ENCODE measurements around the gene SASH3.

The SASH3 gene

DNA sequence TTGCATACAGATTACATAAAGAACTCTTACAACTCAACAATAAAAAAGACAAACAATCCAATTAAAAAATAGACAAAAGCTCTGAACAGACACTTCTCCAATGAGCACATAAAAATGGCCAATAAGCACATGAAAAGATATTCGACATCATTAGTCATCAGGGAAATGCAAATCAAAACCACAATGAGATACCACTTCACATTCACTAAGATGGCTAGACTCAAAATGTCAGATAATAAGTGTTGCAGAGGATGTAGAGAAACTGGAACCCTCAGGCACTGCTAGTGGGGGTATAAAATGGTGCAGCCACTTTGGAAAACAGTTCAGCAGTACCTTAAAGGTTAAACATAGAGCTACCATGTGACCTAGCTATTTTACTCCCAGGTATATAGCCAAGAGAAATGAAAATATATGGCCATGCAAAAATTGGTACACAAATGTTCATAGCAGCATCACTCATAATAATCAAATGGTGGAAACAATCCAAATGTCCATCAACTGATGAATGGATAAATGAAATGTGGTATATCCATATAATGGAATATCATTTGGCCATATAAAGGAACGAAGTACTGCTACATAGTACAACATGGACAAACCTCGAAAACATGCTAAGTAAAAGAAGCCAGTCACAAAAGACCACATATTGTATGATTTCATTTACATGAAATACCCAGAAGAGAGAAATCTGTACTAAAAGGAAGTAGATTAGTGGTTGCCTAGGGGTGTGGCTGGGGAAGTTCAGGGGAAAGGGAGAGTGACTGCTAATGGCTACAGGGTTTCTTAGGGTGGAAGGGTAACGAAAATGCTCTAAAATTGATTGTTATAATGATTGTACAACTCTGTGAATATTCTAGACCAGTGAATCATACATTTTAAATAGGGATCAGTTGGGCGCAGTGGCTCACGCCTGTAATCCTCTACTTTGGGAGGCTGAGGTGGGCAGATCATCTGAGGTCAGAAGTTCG, 29.4 kb downstream of the SASH3 start:
- DNase-seq (no peak), ATAC-seq (peak; percentile 85)

DNA sequence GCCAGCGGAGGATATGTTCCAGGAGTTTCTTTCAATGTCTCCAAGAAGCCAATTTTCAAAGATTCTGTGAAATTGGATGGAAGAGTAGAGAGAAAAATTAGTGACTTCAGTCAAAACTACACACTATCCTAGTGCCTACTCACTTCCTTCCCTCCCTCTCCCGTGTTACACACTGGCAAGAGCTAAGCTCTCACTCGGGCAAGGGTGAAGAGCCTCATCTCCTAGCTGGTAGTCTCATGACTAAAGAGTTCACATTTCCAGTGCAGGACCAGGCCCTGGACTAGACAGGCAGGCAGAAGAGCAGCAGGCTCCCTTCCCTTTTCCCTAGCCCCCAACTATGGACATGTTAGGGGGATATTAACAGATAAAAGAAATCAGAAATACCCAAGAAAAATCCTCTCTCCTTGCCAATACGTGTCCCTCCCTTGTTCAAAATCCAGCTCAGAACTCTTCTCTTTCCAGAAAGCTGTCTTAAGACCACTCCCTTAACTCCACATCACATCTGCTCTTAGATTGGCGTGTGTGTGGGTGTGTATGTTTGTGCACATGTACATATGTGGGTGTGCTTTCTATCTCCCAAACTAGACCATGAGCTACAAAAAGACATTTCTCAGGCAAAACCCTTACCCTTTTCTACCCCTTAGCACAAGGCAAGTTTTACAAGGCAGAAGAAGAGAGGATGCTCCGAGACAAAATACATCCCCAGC, 34.1 kb downstream of the SASH3 start:
- no peak for ATAC-seq
- no peak for DNase-seq

DNA sequence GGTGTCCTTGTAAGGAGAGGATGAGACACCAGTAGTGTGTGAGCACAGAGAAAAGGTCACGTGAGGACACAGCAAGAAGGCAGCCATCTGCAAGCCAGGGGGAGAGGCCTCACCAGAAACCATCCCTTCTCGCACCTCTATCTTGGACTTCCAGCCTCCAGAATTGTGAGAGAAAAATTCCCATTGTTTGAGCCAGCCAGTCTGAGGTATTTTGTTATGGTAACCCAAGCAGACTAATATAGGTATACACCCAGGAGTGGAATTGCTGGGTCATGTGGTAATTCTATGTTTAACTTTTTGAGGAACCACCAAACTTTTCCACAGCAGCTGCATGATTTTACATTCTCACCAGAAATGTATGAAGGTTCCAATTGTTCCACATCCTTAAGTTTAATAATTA, 38.4 kb downstream of the SASH3 start:
- ATAC-seq (no peak), DNase-seq (no peak)

DNA sequence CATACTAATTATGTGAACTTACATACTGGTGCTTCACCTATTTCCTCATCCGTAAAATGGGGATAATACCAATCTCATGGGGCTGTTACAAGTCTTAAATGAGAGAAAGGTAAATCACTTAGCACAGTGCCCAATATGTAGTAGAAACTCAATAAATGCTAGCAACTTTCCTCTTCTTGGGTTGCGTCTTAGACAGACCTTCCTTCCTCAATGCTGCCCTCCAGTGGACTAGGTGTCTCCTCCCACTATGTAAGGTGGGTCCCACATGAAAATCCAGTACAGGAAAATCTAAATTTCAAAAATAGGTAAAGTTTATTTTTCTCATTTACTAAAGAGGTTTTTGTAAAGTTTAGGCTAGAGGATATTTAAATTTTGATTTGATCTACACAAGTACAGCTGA, 43.4 kb downstream of the SASH3 start:
- ATAC-seq (peak; percentile 80), DNase-seq (peak; percentile 51)

DNA sequence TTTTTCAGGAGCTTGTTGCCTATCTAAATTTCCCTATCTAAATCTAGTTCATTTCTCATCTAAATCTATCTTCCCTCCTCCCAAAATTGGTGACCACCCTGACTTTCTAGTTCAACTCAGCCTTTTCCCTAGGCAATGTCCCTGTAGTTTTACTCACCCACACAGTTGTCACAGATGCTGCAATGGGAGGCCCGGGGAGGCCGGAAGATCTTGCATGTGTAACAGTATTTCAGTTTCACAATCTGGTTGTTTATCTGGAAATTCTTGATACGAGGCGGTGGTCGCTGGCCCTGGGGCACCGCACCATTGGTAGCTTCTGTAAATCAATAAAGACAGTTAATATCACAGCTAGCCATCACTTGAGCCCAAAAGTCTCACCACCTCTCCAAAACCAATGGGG, 43.8 kb downstream of the SASH3 start:
- ATAC-seq: no peak
- DNase-seq: no peak

DNA sequence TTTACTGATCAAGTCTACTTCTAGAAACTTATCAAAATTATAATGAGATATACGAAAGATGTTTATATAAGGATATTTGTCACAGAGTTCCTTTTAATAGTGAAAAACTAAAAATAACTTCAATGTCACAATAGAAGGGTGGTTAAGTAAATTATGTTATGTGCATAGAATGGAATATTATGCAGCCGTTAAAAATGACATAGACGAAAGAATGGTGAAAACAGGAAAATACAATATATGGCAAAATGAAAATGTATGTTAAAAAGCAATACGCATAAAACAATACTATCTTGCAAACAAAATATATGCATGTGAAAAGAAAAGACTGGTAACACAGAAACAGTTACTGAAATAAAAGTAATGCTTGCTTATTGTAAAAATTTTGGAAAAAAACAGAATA, 44.9 kb downstream of the SASH3 start:
- no peak for DNase-seq
- no peak for ATAC-seq

DNA sequence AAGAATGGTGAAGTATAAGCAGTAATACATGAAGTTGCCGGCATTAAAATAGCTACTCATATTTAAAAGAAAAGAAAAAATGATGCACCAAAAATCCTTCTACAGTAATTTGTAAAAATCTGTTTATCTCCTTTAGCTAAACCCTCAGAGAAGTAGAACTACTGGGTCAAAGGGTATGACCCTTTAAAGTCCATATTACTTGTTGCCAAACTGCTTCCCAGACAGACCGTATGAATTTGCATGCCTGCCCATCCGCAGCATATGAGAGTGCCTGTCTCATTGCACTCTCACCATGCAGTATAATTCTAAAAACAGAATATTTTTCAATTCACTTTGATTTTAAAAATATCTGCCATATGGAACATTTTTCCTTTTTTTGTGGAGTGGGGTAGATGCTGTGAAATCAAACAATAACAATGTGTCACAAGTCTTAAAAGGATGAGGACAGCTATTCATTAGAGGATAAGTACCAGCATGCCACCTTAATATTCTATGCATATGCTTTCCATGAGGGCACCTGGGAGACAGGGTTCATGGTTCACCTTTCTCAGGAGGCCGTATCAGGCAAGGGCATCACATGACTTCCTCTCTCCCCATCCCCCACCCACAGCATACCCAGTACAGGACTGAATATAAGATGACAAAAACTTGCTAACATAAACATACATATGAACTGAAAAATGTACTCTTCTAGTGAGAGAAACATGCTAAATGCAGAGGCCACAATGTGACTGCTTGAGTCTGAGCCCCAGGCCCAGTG, 46.2 kb downstream of the SASH3 start:
- no peak for DNase-seq
- ATAC-seq: no peak

DNA sequence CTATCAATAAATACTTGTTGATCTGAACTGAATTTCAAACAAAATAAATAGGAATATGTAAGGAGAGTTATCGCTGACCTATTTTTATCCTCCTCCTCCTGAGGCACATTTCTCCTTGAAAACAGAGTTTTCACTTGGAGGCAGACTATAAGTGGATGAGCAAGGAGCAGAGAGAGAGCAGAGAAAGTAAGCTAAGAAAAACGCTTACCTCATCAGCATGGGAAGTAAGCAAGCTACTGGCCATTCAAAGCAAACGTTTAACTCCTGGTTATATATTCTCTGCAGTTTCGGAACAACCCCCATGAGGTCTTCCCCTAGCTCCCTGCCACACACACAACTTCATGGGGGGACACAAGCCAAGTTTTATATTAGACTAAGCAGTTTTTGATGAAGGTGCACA, 50.7 kb downstream of the SASH3 start:
- no peak for ATAC-seq

DNA sequence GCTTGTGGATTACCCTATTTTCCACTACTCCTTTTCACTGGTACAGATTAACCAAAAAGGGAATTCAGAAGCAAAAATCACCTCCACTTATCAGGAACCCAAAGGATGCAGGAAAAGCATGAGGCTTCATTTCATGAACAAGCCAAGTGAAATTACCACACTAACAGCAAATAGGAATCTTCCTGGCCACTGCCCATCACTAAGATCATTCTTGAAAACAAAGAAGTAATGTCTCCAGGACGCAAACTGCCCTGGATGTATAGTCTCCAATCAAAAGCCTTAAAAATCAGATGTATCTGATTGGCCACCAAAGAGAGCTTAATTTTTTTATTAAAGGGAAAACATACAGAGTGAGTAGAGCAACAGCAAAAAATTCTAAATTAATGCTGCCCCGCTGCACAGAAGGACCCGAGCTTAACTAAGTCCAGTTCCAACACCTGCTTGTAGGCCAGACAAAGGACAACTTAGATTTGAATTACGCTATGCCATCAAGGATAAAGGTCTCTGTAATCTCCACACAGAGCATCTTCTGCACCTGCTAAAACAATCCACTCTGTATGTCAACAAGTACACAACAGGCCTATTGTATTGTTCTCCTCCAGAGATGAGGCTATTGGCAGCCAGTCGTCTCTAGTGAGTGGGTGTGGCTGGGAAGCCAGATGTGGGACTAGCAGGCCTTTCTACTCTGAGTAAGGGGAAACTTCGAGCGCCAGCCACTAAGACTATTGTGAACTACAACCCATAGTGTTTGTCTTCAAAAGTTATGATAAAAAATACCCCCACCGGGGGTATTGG, 51.5 kb downstream of the SASH3 start:
- no peak for ATAC-seq
- no peak for DNase-seq

More for the DNA sequence above, 50.7 kb downstream of the SASH3 start:
- no peak for DNase-seq

DNA sequence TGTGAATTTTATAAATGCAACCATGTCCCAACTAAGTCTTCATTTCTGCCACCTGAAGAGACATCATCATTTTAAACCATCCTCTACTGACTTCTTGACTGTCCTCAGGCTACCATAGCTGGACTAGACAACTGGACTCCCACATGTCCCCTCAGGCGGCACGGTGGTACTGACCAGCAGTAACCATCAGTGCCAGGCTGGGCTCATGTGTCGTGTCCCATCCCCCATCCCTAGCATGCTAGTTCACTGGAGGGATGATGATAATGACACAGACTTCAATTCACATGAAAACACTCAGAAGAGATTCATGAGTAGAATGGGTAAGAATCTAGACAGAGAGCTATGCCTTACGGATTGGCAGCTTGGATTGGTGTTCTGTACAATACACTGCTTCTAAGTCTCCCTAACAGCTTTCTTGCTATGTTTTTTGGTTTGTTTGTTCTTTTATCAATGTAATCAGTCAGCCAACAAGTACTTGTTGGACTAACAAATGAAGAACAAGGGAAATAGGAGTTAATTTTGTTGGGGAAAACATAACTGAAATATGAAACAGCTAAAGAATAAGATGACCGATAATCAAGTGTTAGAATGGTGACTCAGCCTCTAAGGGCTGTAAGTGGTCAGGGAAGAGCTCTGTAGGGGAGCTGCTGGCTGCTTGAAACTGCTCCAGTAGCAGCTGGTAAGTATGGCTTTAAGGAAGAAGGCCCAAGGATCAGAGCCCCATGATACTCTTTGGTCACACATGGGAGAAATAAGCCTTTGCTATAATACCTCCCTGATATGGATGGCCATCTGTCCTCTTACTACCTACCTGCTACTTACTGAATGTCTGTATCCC, 53.6 kb downstream of the SASH3 start:
- DNase-seq (no peak), ATAC-seq (no peak)

DNA sequence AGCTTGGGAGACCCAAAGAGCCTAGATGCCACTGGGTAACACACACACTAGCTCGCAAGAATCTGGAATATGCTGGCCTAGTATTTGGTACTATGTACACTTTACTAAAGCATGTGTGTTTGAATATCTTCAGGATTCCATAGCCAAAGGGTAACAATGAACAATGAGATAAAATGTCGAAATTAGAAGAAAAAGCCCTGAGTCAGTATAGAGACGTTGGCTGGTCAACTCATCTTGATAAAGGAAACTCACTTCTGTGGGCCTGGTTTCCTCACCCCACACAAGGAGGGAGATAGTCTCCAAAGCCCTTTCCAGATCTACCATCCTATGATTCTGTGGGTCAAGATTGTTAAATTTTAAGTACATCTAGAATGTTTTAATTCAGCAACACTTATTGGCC, 57.1 kb downstream of the SASH3 start:
- no peak for DNase-seq
- ATAC-seq: no peak

DNA sequence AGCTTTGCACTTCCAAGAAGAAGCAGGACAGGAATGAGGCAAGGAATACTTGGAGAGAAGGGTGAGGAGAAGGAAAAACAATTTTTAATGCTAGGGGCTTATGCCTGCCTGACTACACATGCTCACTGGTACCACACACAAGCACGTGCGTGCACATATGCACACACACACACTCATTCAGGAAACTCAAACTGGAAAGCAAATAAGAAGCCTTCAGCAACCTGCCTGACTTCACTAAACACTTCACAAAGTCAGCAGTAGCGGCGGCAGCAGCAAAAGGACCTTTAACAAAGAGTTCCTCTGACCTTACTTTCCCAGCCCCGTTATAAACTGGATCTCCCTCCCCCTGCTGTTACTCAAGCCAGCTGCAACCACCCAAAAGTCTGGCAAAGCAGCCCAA, 60.6 kb downstream of the SASH3 start:
- ATAC-seq: no peak
- DNase-seq: no peak

DNA sequence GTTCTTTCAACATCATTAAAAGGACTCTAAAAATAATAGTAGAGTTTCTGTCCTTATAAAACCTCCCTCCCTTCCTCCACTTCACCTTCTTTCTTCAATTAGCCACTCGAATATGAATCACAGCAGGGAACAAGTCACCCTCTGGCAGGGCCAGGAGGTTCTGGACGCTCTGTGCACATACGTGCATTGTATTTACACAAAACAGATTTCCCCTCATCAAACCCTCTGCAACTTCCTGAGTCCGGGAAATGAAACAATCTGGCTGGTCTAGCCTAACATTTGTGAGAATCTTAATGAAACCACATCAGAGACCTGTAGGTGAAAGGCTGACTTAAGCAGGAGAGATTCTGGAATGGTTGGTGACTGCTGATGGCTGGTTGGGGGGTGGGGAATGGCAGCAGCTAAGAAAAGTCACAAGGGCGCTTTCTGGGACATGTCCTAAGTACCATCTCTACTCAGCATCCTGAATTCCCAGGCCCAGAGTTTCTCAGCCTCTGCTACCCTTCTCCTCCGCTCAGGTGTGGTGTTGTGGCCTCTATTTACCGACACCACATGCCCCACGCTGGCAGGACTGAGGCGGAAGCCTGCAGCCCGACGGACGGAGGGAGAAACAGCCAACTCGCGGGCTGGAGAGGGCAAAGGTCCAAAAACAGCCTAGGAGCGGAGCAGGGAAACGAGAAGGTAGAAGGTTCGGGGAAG, 62.9 kb downstream of the SASH3 start:
- ATAC-seq (no peak), DNase-seq (peak; percentile 12)

DNA sequence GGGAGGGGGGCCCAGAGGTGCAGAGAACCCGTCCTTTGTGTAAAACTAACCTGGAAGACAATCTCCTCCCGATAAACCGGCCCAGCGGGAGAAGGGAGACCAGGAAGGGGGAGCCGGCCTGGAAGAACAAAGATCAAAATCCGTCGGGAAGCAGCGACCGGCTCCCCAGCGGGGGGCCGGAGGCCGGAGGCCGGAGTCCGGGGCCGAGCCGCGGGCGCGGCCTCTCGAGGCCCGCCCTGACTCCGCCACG, 63.4 kb downstream of the SASH3 start:
- ATAC-seq (no peak), DNase-seq (no peak)

DNA sequence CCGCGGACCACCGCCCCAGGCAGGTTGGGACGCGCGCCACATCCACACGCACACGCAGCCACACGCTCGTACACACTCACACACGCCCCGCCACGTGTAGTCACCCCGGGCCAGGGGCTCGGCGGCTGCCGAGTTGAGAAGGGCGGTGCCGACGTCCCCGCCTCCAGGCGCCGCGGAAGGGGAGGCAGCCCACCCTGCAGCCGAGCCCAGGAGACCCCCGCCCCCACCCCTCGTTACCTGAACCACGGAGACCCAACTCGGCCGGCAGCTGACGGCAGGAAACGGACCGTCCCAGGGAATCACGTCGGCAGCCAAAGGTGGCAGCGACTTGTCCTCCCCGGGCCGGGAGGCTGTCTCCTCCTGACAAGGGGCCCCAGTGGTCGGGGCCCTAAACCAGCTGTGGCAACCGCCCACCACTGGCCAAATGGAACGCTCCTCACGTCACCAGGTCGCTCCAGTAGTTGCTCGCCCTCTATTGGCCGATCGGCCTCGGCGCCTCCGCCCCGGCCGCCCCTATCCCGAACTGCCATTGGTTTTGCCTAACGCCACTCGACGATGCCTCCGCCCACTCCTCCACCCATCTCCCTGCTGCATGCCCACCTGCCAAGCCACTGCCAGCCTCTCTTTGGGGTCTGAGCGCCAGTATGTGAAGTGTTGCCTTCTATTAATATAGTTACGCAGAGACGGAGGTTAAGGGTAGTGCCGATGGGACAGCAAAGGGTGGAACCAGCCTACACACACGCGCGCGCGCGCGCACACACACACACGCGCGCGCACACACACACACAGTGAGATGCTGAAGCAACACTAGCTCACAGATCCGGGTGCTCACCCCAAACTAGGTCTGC, 63.9 kb downstream of the SASH3 start, which contains the start of gene ZDHHC9:
ZDHHC9 (minus strand) TSS at position 428 of the 848 bp plus-strand sequence. CDS start 1,941 bp downstream, outside the sequence.
- DNase-seq: peak; percentile 84
- peak; percentile 97 for ATAC-seq
